ENCODE measurements around the gene ZFAND2A. TPM values are rescaled to one million over a fixed set of nuclear protein-coding genes. Genes with fewer than 3 reads are reported as not detected.

Gene ZFAND2A
- total RNA-seq, 1 experiment from 2014 or later, result 13.7 TPM

GRCh38 chr7:1175597-1175966, 15.6 kb upstream of the ZFAND2A start:
- Histone ChIP-seq H3K18ac (ENCODE audit: insufficient read length, low read depth, low read length) (no peak overlapping the region), H4K5ac (ENCODE audit: insufficient read length, low read depth, low read length) (no peak overlapping the region), H4K91ac (ENCODE audit: insufficient read length, low read depth, low read length) (no peak overlapping the region), H3K27ac (ENCODE audit: insufficient read length, low read depth, low read length) (no peak overlapping the region), H4K20me1 (ENCODE audit: control insufficient read depth, insufficient read depth, insufficient read length) (no peaks in the 10 kb centered on the region), H3K4me2 (ENCODE audit: insufficient read depth, insufficient read length, low read length) (peak overlapping the region; percentile 54), H2BK20ac (ENCODE audit: low read depth, low read length, poor library complexity, severe bottlenecking) (no peak overlapping the region), H4K8ac (replicated peaks; ENCODE audit: insufficient read length, low read depth, low read length) (peak overlapping the region; percentile 71), H3K56ac (ENCODE audit: insufficient read length, low read depth, low read length) (no peak overlapping the region), H3K23me2 (ENCODE audit: insufficient read length, low read depth, low read length, poor library complexity, severe bottlenecking) (no peaks in the 10 kb centered on the region), H3K79me1 (ENCODE audit: insufficient read depth, low read depth, low read length, poor library complexity, severe bottlenecking) (no peaks in the 10 kb centered on the region), H2BK120ac (ENCODE audit: low read depth, low read length, poor library complexity, severe bottlenecking) (no peak overlapping the region), H3K14ac (ENCODE audit: insufficient read depth, low read length) (no peak overlapping the region), H3K27me3 (ENCODE audit: insufficient read depth, low read length) (no peaks in the 10 kb centered on the region), H2AFZ (ENCODE audit: low read length) (no peak overlapping the region), H3K23ac (ENCODE audit: insufficient read length, low read depth, low read length) (no peak overlapping the region), H2BK15ac (ENCODE audit: low read depth, low read length) (no peak overlapping the region; the same call in 1 of the 2 replicates), H3K9me3 (ENCODE audit: control insufficient read depth, low read depth, low read length) (no peaks in the 10 kb centered on the region), H3K4ac (ENCODE audit: low read depth, low read length) (no peak overlapping the region), H3K4me1 (ENCODE audit: insufficient read depth, low read length) (no peaks in the 10 kb centered on the region), H3T11ph (ENCODE audit: low read length) (no peak overlapping the region), H3K79me2 (ENCODE audit: insufficient read depth, low read length) (no peaks in the 10 kb centered on the region), H3K9ac (ENCODE audit: extremely low read depth, insufficient read length, low read length) (peak overlapping the region; percentile 4), H2BK12ac (ENCODE audit: insufficient read length, low read depth, low read length) (no peak overlapping the region), H2BK5ac (ENCODE audit: insufficient read length, low read length) (no peak overlapping the region), H2AK5ac (ENCODE audit: insufficient read length, low read length) (no peak overlapping the region)
- TF ChIP-seq, protein P1, sequence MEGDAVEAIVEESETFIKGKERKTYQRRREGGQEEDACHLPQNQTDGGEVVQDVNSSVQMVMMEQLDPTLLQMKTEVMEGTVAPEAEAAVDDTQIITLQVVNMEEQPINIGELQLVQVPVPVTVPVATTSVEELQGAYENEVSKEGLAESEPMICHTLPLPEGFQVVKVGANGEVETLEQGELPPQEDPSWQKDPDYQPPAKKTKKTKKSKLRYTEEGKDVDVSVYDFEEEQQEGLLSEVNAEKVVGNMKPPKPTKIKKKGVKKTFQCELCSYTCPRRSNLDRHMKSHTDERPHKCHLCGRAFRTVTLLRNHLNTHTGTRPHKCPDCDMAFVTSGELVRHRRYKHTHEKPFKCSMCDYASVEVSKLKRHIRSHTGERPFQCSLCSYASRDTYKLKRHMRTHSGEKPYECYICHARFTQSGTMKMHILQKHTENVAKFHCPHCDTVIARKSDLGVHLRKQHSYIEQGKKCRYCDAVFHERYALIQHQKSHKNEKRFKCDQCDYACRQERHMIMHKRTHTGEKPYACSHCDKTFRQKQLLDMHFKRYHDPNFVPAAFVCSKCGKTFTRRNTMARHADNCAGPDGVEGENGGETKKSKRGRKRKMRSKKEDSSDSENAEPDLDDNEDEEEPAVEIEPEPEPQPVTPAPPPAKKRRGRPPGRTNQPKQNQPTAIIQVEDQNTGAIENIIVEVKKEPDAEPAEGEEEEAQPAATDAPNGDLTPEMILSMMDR (conservative IDR thresholded peaks at IDR 0.05), result no peak
- H3K27me3 Mint-ChIP-seq (ENCODE audit: low read depth), result peaks cover 22% of the 10 kb centered on the region
- peaks cover 18 to 21% of the 10 kb centered on the region in 2 experiments for H3K9me3 Mint-ChIP-seq
- DNase-seq, result no peak
- H3K36me3 Mint-ChIP-seq (ENCODE audit: insufficient read depth in 1 of 3, low read depth in 3 of 3), result peaks cover 0 to 1% (median 0%) of the 10 kb centered on the region in 3 experiments; a peak in 1 of 7 replicates
- H3K4me1 Mint-ChIP-seq, result peaks cover 0 to 2% of the 10 kb centered on the region in 2 experiments; a peak in 1 of 4 replicates
- H3K27ac Mint-ChIP-seq, result no peak overlapping the region; a peak in 1 of 7 replicates
- H3K4me3 Mint-ChIP-seq, result no peak overlapping the region; a peak in 1 of 5 replicates
- whole genome bisulfite sequencing (ENCODE audit: extremely low coverage, insufficient read length, low lambda C conversion rate), result no CpG with 5 or more reads among the region's 15 CpGs

Data from H9 (cell line).